NCI-H2081 (cell line): Measurements from ENCODE around the gene KIF3A.

Source experiments
- DNase-seq, 2 experiments: peaks; one replicate each; lab custom pipeline; 2025; lab: John Stamatoyannopoulos, UW

KIF3A gene

GRCh38 chr5:132736853-132737833 is at the start of gene KIF3A:
Gene KIF3A, minus strand, starts transcription at chr5:132737546. Its CDS starts 127 bp downstream, at chr5:132737419.
- DNase-seq, result peak; percentile 94 to 96

GRCh38 chr5:132787076-132787475 is 49.7 kb upstream of the KIF3A start:
- DNase-seq, result no peak

GRCh38 chr5:132785864-132786263 is 48.5 kb upstream of the KIF3A start:
- DNase-seq, result no peak

GRCh38 chr5:132785365-132785764 is 48.0 kb upstream of the KIF3A start:
- DNase-seq, result no peak

GRCh38 chr5:132782101-132782500 is 44.8 kb upstream of the KIF3A start:
- DNase-seq, result no peak

GRCh38 chr5:132781029-132781428 is 43.7 kb upstream of the KIF3A start:
- DNase-seq, result no peak

- DNase-seq, result no peak
Observed at GRCh38 chr5:132780577-132780976, 43.2 kb upstream of the KIF3A start.

GRCh38 chr5:132779961-132780360 is 42.6 kb upstream of the KIF3A start:
- DNase-seq, result no peak

- no peak for DNase-seq
Observed at GRCh38 chr5:132778856-132779255, 41.5 kb upstream of the KIF3A start.

GRCh38 chr5:132778129-132778528 is 40.8 kb upstream of the KIF3A start:
- DNase-seq, result no peak

GRCh38 chr5:132777209-132778069 is 40.1 kb upstream of the KIF3A start, which contains the start of gene SEPTIN8:
Gene SEPTIN8, minus strand, starts transcription at chr5:132777239. Its CDS starts 102 bp downstream, at chr5:132777137.
- DNase-seq, result peak in 1 of 2 experiments; percentile 28

GRCh38 chr5:132776938-132777208 is 39.5 kb upstream of the KIF3A start:
- DNase-seq, result no peak

GRCh38 chr5:132776131-132776937 is 39.0 kb upstream of the KIF3A start:
- peak; percentile 8 to 32 for DNase-seq

- no peak for DNase-seq
Observed at GRCh38 chr5:132775476-132775961, 38.2 kb upstream of the KIF3A start.

- DNase-seq, result no peak
Observed at GRCh38 chr5:132774896-132775295, 37.5 kb upstream of the KIF3A start.

- no peak for DNase-seq
Observed at GRCh38 chr5:132774406-132774805, 37.1 kb upstream of the KIF3A start.

- no peak for DNase-seq
Observed at GRCh38 chr5:132773601-132774355, 36.4 kb upstream of the KIF3A start.

- DNase-seq, result no peak
Observed at GRCh38 chr5:132773114-132773513, 35.8 kb upstream of the KIF3A start.

- DNase-seq, result no peak
Observed at GRCh38 chr5:132772291-132773070, 35.1 kb upstream of the KIF3A start.

GRCh38 chr5:132771503-132771998 is 34.2 kb upstream of the KIF3A start:
- no peak for DNase-seq
